HG03432 (cell line): ENCODE results near the gene NDUFS7.
A peak's percentile ranks its signal among the peaks of the same experiment; 100 is the strongest.

ENCODE experiments used
- ATAC-seq: cut with Tn5 transposase; IDR thresholded peaks from one replicate; pipeline ENCODE4 v1.9.1; 2021; ENCODE audit warnings: mild to moderate bottlenecking, moderate library complexity; ENCODE audit not compliant: unreplicated experiment

The NDUFS7 gene

GRCh38 chr19:1364070-1364704 is 19.5 kb upstream of the NDUFS7 start:
- no peak for ATAC-seq

GRCh38 chr19:1365319-1366269 is 18.1 kb upstream of the NDUFS7 start:
- ATAC-seq, result no peak

GRCh38 chr19:1366296-1366695 is 17.4 kb upstream of the NDUFS7 start:
- no peak for ATAC-seq

GRCh38 chr19:1366899-1367870 is 16.5 kb upstream of the NDUFS7 start:
- no peak for ATAC-seq

GRCh38 chr19:1369214-1369805 is 14.4 kb upstream of the NDUFS7 start:
- ATAC-seq, result no peak

- no peak for ATAC-seq
Measured at GRCh38 chr19:1370579-1371361, 12.9 kb upstream of the NDUFS7 start.

GRCh38 chr19:1373042-1373533 is 10.6 kb upstream of the NDUFS7 start:
- ATAC-seq, result no peak

DNA sequence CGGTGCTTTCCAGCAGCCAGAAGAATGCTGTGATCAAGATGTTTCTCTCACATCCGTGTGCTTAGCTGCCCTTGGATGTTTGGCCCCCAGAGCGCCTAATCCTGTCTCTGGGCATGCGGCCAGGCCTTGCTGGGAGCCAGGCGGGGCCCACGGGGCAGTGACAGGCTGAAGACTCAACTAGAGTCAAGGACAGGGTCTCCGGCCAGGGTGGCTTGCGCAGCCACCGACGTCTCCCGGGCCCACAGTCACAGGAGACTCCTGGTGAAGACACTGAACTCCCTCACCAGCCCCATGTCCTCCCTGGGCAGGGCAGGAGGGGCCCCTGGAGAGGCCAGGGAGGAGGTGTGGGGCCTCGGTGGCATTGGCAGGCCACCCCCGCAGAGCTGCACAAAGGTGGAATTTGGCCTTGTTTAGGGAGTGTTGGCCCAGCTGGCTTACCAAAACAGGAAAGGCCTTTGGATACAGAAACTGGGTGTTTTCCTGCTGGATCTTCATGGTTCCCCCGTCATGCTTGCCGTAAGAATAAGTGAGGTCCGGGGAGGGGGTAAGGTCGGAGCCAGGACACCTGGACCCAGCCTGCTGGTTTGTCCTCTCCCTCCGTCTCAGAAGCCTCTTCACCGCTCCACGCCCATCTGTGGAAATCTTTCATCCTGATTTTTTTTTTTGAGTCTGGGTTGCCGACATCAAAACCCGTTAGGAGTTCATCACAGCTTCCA is 10.0 kb upstream of the NDUFS7 start:
- no peak for ATAC-seq

- ATAC-seq, result no peak
Measured at GRCh38 chr19:1374250-1374577, 9.5 kb upstream of the NDUFS7 start.

GRCh38 chr19:1376415-1376805 is 7.3 kb upstream of the NDUFS7 start:
- no peak for ATAC-seq

DNA sequence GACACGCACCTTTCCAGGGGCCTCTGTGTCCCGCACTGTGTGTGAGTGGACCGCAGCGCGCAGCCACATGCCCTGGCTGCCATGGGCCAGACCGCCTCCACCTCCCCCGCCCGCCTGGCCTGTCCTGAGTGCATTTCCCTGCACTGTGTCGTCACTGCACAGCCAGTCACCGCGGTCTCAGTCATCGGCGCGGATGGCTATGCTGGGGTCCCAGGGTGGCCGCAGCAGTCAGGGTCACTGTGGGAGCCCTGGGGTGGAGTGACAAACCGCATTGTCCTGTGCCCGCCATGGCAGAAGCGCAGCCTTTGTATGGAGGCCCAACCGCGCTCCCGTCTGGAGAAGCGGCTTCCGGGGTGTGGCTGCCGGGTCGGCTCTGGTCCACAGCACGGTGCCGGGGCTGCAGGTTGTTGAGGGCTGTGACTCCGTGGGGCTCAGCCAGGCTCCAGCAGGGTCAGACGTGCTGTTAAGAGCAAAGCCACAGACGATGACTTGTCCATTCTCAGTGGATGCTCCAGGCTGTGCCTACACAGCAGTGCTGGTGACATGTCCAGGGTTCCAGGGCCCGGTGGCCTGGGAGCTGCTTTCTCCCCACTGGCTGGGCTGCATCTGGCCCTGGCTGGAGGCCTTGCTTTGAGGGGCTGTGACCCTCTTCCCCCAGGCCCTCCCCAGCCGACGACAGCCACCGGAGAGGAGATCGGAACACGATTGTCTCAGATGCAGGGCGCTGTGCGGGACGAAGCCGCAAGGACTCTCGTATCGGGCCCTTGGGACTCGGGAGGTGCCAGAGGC is 6.3 kb upstream of the NDUFS7 start:
- ATAC-seq, result no peak

DNA sequence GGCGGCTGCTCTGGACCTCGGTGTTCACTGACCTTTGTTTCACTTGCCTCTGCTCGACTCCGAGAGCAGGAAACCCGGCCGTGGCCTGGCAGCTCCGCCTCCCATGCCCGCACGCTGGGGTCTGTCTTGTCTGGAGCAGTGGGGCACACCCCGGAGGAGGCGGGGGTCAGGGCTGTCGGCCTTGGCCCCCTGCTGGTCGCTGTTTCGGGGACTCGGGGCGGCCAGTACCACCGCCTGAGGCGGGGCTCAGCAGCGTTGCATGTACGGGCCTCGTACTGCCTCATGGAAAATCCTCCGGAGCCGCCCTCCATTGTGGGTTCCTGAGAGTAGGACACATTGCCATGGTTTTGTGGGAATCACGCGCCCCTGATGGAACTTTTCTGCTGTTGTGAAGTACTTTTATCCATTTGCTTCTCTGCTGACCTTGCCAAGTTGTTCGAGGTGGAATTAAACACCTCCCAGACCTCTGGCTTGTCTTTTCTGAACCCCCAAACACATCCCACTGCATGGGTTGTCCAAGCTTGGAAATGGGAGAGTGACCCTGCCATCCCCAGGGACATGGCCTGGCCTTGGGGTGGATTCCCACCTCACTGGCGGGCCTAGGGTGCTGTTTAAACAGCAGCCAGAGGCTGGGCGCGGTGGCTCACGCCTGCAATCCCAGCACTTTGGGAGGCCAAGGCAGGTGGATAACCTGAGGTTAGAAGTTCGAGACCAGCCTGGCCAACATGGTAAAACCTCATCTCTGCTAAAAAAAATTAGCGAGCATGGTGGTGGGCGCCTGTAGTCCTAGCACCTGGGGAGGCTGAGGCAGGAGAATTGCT is 5.5 kb upstream of the NDUFS7 start:
- ATAC-seq, result no peak

DNA sequence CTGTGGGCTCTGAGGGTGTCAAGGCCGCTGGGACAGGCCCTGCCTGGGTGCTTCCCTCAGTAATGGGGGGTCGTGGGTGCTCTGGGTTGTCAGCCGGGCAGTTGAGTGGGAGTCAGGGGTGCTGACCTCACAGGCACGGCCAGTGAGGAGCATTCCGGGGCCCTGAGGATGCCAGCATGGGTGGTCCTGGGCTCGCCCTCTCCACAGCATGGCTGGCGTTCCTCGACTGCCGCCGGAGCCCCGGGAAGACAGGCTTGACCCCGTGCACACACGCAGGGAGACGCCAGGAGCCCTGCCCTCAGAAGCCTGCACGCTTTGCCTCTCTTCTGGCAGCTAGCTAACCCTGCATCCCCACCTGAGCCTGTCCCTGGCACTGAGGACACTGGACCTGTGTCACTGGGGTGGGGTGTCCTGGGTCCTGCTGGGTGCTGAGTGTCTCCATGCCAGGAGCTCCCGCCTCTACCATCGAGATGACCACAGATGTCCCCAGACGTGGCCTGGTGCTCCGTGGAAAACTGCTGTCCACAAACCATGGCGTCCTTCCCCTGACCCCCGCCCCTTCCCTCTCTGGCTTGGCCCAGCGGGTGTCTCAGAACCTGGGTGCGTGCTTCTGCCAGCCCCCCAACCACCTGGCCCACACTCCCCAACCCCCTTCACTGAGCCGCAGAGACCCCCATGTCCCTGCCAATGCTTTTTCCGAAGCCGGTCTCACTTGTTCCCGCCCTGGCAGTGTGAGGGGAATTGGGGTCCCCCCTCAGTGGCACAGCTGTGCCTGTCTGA is 4.4 kb upstream of the NDUFS7 start:
- ATAC-seq, result no peak

GRCh38 chr19:1379961-1380489 is 3.7 kb upstream of the NDUFS7 start:
- ATAC-seq, result no peak

- no peak for ATAC-seq
Measured at GRCh38 chr19:1382250-1382649, 1.5 kb upstream of the NDUFS7 start.

DNA sequence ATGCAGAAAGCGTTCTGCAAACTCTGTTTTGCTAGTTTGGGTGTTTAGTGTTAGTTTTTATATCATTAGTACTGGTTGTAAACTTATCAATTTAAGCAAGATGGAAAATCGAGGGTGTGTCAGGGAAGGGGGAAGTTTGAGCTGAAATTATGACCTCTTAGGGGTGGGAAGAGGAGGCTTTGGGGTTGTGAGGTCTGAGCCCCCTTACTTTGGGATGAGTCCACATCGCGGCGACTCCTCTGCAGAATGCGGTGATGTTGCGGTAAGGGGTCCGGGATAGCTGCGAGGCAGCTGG is 743 bp upstream of the NDUFS7 start:
- ATAC-seq, result no peak

GRCh38 chr19:1384085-1384462 is 367 bp downstream of the NDUFS7 start:
- ATAC-seq, result peak; percentile 2
